WTC11 (cell line): ENCODE results near the gene LYPD6B. TPM values are rescaled to one million over a fixed set of nuclear protein-coding genes. Genes with fewer than 3 reads are reported as not detected.

ENCODE experiments used
- ATAC-seq: fragments of 200-7000 bp; cut with Tn5 transposase; 2 replicates; pipeline ENCODE4 v1.10.0; 2021; ENCODE audit warnings: mild to moderate bottlenecking, moderate library complexity
- CTCF ChIA-PET: fragments of 300-600 bp; sonication (Branson Sonifier 250); formaldehyde crosslinking; loops from one replicate; lab custom pipeline; 2021; ENCODE audit warnings: antibody characterized with exemption; lab: Charles Lee
- POLR2A ChIA-PET: fragments of 350-600 bp; sonication (Branson Sonifier 250); formaldehyde crosslinking; loops from one replicate; lab custom pipeline; 2021; ENCODE audit warnings: antibody characterized with exemption; lab: Charles Lee
- DNase-seq: peaks from one replicate; pipeline ENCODE4 v3.0.0; 2021; ENCODE audit warnings: low spot score
- H3K27ac Mint-ChIP-seq: 2 replicates; pipeline ENCODE4 v1.8.0; 2021; ENCODE audit warnings: mixed read lengths
- H3K27me3 Mint-ChIP-seq: 2 replicates; pipeline ENCODE4 v1.8.0; 2021; ENCODE audit warnings: low read depth, mild to moderate bottlenecking, moderate library complexity, mixed read lengths
- H3K36me3 Mint-ChIP-seq: 2 replicates; pipeline ENCODE4 v1.8.0; 2021; ENCODE audit warnings: mixed read lengths
- H3K4me1 Mint-ChIP-seq: 2 replicates; pipeline ENCODE4 v1.8.0; 2022; ENCODE audit warnings: mixed read lengths
- H3K4me3 Mint-ChIP-seq: 2 replicates; pipeline ENCODE4 v1.8.0; 2021; ENCODE audit warnings: mild to moderate bottlenecking, moderate library complexity, mixed read lengths
- H3K9me3 Mint-ChIP-seq: 2 replicates; pipeline ENCODE4 v1.8.0; 2021; ENCODE audit warnings: mixed read lengths
- EMX1 ChIP-seq: fragments of 250-450 bp; sonication (Bioruptor Pico); IDR thresholded peaks from 2 replicates; pipeline ENCODE4 v1.8.0; 2021; ENCODE audit warnings: mild to moderate bottlenecking
- GTF2I ChIP-seq: fragments of 250-450 bp; sonication (Bioruptor Pico); conservative IDR thresholded peaks from 2 replicates; pipeline ENCODE4 v1.4.0; 2021; ENCODE audit warnings: mild to moderate bottlenecking
- JUN ChIP-seq: sonication (generic); formaldehyde crosslinking; IDR thresholded peaks from 2 replicates; pipeline ENCODE4 v1.8.0; 2023; ENCODE audit warnings: mild to moderate bottlenecking, missing genetic modification reagents
- KAT7 ChIP-seq: sonication (generic); formaldehyde crosslinking; IDR thresholded peaks from 2 replicates; pipeline ENCODE4 v1.8.1; 2023; ENCODE audit warnings: missing genetic modification reagents, mild to moderate bottlenecking, borderline replicate concordance
- RELA ChIP-seq: sonication (generic); formaldehyde crosslinking; IDR thresholded peaks from 2 replicates; pipeline ENCODE4 v1.8.1; 2022; ENCODE audit warnings: missing genetic modification reagents, mild to moderate bottlenecking, borderline replicate concordance
- SMAD3 ChIP-seq: sonication (generic); formaldehyde crosslinking; IDR thresholded peaks from 2 replicates; pipeline ENCODE4 v1.8.0; 2022; ENCODE audit warnings: missing genetic modification reagents, mild to moderate bottlenecking, borderline replicate concordance
- SMAD4 ChIP-seq: sonication (generic); formaldehyde crosslinking; IDR thresholded peaks from 2 replicates; pipeline ENCODE4 v1.8.0; 2022; ENCODE audit warnings: mild to moderate bottlenecking, missing genetic modification reagents
- STAT6 ChIP-seq: sonication (generic); formaldehyde crosslinking; conservative IDR thresholded peaks from 2 replicates; pipeline ENCODE4 v1.8.1; 2023; ENCODE audit warnings: mild to moderate bottlenecking, low read depth, missing genetic modification reagents, moderate library complexity
- TCF7 ChIP-seq: sonication (generic); formaldehyde crosslinking; IDR thresholded peaks from 2 replicates; pipeline ENCODE4 v1.8.0; 2022; ENCODE audit warnings: mild to moderate bottlenecking, low read depth, missing genetic modification reagents, moderate library complexity
- TP53 ChIP-seq: sonication (generic); formaldehyde crosslinking; IDR thresholded peaks from 2 replicates; pipeline ENCODE4 v1.8.1; 2023; ENCODE audit warnings: mild to moderate bottlenecking, missing genetic modification reagents
- ZBTB43 ChIP-seq: sonication (generic); formaldehyde crosslinking; IDR thresholded peaks from 2 replicates; pipeline ENCODE4 v1.8.1; 2023; ENCODE audit warnings: mild to moderate bottlenecking, missing genetic modification reagents
- ZNF232 ChIP-seq: sonication (generic); formaldehyde crosslinking; IDR thresholded peaks from 2 replicates; pipeline ENCODE4 v1.8.0; 2022; ENCODE audit warnings: mild to moderate bottlenecking, missing genetic modification reagents
- total RNA-seq: library from RNA; stranded (reverse); gene quantifications from 3 replicates; pipeline ENCODE4 v1.2.3, GENCODE V29; 2021
- TF ChIP-seq, protein P1 (sequence below): sonication (generic); formaldehyde crosslinking; IDR thresholded peaks from 2 replicates; pipeline ENCODE4 v1.8.0; 2022; ENCODE audit warnings: missing genetic modification reagents
- TF ChIP-seq, protein P2 (sequence below): fragments of 250-450 bp; sonication (Bioruptor Pico); conservative IDR thresholded peaks from 2 replicates; pipeline ENCODE4 v1.9.0; 2021; ENCODE audit warnings: mild to moderate bottlenecking
- TF ChIP-seq, protein P3 (sequence below): fragments of 250-450 bp; sonication (Bioruptor Pico); IDR thresholded peaks from 2 replicates; pipeline ENCODE4 v1.8.0; 2021; ENCODE audit warnings: mild to moderate bottlenecking
- TF ChIP-seq, protein P4 (sequence below): sonication (generic); formaldehyde crosslinking; IDR thresholded peaks from 2 replicates; pipeline ENCODE4 v1.8.1; 2022; ENCODE audit warnings: low read depth, mild to moderate bottlenecking, moderate library complexity, missing genetic modification reagents, borderline replicate concordance

Gene LYPD6B
- total RNA-seq, 1 experiment from 2014 or later: 1.6 TPM

GRCh38 chr2:149068996-149069888 lies 30.7 kb downstream of the LYPD6B start:
- ChIA-PET POLR2A (no interaction called here), CTCF (interaction anchor here (0.6 to 1.2 kb wide), 2 partner anchors 10 to 260 kb away, joined by 3 read pairs; no protein-coding TSS in a partner anchor)
- Mint-ChIP-seq H3K27ac (no peak overlapping the region), H3K36me3 (no peaks in the 10 kb centered on the region), H3K27me3 (no peaks in the 10 kb centered on the region), H3K4me1 (peaks cover 15% of the 10 kb centered on the region), H3K9me3 (peaks cover 5% of the 10 kb centered on the region; the same call in 1 of the 2 replicates), H3K4me3 (no peak overlapping the region)
- DNase-seq (no peak), ATAC-seq (no peak)
- TF ChIP-seq KAT7 (CRISPR knock-in tag) (no peak), EMX1 (CRISPR knock-in tag) (no peak), JUN (CRISPR knock-in tag) (no peak), STAT6 (CRISPR knock-in tag) (no peak), TP53 (no peak), ZBTB43 (CRISPR knock-in tag) (no peak), SMAD3 (no peak), ZNF232 (CRISPR knock-in tag) (no peak), TCF7 (no peak), SMAD4 (no peak), RELA (CRISPR knock-in tag) (no peak), GTF2I (no peak)
- TF ChIP-seq, protein P1, sequence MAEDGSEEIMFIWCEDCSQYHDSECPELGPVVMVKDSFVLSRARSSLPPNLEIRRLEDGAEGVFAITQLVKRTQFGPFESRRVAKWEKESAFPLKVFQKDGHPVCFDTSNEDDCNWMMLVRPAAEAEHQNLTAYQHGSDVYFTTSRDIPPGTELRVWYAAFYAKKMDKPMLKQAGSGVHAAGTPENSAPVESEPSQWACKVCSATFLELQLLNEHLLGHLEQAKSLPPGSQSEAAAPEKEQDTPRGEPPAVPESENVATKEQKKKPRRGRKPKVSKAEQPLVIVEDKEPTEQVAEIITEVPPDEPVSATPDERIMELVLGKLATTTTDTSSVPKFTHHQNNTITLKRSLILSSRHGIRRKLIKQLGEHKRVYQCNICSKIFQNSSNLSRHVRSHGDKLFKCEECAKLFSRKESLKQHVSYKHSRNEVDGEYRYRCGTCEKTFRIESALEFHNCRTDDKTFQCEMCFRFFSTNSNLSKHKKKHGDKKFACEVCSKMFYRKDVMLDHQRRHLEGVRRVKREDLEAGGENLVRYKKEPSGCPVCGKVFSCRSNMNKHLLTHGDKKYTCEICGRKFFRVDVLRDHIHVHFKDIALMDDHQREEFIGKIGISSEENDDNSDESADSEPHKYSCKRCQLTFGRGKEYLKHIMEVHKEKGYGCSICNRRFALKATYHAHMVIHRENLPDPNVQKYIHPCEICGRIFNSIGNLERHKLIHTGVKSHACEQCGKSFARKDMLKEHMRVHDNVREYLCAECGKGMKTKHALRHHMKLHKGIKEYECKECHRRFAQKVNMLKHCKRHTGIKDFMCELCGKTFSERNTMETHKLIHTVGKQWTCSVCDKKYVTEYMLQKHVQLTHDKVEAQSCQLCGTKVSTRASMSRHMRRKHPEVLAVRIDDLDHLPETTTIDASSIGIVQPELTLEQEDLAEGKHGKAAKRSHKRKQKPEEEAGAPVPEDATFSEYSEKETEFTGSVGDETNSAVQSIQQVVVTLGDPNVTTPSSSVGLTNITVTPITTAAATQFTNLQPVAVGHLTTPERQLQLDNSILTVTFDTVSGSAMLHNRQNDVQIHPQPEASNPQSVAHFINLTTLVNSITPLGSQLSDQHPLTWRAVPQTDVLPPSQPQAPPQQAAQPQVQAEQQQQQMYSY (CRISPR knock-in tag): no peak
- TF ChIP-seq, protein P2, sequence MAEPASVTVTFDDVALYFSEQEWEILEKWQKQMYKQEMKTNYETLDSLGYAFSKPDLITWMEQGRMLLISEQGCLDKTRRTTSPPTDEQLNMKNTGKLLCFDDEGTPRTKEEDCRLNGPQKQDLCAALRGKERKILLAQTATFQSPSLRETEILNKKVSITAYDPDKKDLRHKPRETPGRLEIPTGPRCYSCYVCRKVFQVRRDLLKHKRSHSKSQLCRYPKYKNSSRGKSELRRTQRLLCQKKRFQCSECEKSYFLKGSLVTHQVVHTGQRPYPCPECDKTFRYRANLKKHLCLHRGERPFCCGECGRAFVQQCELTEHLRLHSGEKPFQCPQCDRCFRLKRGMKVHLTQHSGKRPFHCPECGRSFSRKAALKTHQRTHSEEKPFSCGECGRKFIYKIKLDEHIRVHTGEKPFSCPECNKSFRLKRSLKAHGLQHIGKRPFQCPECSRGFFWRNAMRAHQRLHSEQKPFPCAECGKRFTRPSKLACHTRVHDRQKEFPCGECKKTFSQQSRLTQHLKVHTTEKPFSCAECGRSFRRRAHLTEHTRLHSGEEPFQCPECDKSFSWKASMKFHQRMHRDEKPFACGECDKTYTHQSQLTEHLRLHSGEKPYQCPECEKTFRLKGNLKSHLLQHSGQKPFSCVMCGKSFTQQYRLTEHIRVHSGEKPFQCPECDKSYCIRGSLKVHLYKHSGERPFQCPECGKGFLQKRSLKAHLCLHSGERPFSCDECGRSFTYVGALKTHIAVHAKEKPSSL (CRISPR knock-in tag): no peak
- TF ChIP-seq, protein P3, sequence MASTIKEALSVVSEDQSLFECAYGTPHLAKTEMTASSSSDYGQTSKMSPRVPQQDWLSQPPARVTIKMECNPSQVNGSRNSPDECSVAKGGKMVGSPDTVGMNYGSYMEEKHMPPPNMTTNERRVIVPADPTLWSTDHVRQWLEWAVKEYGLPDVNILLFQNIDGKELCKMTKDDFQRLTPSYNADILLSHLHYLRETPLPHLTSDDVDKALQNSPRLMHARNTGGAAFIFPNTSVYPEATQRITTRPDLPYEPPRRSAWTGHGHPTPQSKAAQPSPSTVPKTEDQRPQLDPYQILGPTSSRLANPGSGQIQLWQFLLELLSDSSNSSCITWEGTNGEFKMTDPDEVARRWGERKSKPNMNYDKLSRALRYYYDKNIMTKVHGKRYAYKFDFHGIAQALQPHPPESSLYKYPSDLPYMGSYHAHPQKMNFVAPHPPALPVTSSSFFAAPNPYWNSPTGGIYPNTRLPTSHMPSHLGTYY (CRISPR knock-in tag): no peak
- TF ChIP-seq, protein P4, sequence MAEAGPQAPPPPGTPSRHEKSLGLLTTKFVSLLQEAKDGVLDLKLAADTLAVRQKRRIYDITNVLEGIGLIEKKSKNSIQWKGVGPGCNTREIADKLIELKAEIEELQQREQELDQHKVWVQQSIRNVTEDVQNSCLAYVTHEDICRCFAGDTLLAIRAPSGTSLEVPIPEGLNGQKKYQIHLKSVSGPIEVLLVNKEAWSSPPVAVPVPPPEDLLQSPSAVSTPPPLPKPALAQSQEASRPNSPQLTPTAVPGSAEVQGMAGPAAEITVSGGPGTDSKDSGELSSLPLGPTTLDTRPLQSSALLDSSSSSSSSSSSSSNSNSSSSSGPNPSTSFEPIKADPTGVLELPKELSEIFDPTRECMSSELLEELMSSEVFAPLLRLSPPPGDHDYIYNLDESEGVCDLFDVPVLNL (CRISPR knock-in tag): no peak
